NAMALWA (cell line): ENCODE measurements around the gene PGPEP1.
"Not testable (repeated sequence)": the region's sequence is repeated elsewhere in the genome, so short reads cannot be mapped to it uniquely, and the experiment has no call there.

ENCODE experiments used
- DNase-seq: peaks from one replicate; pipeline ENCODE4 v3.0.0-alpha.2; 2015; ENCODE audit warnings: low spot score

Gene PGPEP1

GRCh38 chr19:18364277-18364825, 24.0 kb downstream of the PGPEP1 start:
- peak; percentile 49 for DNase-seq

GRCh38 chr19:18364826-18365528, 24.6 kb downstream of the PGPEP1 start:
- DNase-seq, result peak; percentile 43

- no peak for DNase-seq
These were observed 25.6 kb downstream of the PGPEP1 start for GRCh38 chr19:18366021-18366435.

GRCh38 chr19:18368504-18369222, 28.3 kb downstream of the PGPEP1 start:
- no peak for DNase-seq

GRCh38 chr19:18373407-18373891, 33.1 kb downstream of the PGPEP1 start:
- no peak for DNase-seq

DNA sequence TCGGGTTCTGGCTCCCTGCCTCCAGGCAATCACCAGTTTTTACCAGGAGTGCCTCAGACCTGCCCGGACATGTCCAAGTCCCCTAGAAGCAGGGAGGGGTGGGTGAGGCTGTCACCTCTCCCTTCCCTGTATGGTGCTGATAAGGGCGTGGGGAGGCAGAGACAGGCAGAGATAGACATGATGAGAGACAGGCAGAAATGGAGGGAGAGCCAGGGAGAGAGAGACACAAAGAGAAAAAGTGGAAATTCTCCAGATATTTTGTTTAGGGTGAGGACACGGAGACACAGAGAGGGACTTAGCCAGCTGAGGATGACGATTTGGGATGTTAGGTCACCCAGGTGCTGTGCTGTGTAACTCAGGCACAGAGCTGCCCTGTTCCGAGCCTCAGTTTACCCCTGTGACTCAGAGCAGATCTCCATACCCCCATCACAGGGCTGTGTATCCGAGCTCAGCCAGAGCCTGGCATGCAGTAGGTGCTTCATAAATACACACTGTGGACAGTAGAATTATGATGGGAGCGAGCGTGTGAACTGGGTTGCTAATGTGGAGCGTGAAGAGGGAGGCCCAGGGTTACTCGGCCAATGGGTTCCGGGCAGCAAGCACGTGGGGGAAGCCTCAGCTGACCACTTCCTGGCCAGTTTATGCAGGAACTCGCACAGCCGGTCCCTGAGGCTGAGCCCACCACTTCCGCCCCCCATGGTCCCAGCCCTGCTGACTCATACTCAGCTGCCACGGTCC, 33.7 kb downstream of the PGPEP1 start:
- DNase-seq, result peak; percentile 57

- DNase-seq, result no peak
These were observed 36.6 kb downstream of the PGPEP1 start for GRCh38 chr19:18377026-18377425.

DNA sequence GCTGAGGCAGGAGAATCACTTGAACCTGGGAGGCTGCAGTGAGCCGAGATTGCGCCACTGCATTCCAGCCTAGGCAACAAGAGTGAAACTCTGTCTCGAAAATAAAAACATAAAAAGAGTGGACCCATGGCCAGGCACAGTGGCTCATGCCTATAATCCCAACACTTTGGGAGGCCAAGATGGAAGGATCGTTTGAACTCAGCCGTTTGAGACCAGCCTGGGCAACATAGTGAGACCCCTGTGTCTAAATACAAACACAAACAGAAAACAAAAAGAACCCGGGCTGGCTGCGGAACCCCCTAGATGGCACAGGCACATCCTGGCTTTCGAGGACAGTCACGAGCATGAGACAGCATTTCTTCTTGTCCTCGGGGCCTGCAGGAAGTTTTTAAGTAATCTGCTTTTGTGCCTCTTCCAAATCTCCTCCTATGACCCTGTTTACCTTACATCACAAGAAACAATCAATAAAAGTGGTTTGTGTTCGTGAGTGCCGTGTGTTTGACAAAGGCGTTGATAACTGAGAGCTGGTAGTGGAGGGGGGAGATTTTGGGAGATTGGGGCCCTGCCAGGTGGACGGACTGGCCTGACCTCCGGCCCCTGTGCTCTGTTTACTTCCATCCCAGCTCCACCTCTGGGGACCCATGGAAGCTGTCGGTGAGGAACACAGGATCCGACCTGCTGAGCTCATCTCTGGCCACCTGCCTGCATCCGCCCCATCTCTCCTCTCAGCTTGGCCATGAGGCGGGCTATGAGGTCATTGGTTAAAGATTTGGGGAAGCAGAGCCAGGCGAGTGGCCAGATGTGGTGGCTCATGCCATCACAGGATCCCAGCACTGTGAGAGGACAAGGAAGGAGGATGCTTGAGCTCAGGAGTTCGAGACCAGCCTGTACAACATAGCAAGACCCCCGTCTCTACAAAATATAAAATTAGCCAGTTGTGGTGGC, 39.7 kb downstream of the PGPEP1 start:
- no peak for DNase-seq

- DNase-seq, result no peak
These were observed 40.4 kb downstream of the PGPEP1 start for GRCh38 chr19:18380843-18381242.

GRCh38 chr19:18383622-18384021, 43.2 kb downstream of the PGPEP1 start:
- not testable (repeated sequence) for DNase-seq

- no peak for DNase-seq
These were observed 44.4 kb downstream of the PGPEP1 start for GRCh38 chr19:18384775-18385174.

- DNase-seq, result no peak
These were observed 44.9 kb downstream of the PGPEP1 start for GRCh38 chr19:18385359-18385674.

DNA sequence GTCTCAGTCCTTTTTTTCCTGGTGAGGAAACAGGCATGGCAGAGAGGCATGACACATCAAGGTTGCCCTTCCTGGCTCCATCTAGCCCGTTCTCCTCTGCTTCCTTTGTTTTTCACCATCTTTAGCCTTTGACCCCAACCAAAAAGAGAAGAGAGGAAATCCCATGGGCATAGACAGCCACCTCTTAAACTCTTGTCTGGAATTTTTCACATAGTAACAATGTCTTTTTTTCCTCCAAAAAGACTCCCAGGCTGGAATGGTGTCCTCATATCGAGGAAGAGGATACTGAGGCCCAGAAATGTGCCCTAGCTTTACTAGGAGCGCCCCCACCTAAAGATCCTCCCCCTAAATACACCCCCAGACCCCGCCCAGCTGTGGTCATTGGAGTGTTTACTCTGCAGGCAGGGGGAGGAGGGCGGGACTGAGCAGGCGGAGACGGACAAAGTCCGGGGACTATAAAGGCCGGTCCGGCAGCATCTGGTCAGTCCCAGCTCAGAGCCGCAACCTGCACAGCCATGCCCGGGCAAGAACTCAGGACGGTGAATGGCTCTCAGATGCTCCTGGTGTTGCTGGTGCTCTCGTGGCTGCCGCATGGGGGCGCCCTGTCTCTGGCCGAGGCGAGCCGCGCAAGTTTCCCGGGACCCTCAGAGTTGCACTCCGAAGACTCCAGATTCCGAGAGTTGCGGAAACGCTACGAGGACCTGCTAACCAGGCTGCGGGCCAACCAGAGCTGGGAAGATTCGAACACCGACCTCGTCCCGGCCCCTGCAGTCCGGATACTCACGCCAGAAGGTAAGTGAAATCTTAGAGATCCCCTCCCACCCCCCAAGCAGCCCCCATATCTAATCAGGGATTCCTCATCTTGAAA, 45.5 kb downstream of the PGPEP1 start, which contains the start of gene GDF15:
Gene GDF15 (plus strand): TSS at position 484 of the 868 bp plus-strand sequence. CDS start 32 bp downstream, at position 516.
- DNase-seq, result peak; percentile 42

DNA sequence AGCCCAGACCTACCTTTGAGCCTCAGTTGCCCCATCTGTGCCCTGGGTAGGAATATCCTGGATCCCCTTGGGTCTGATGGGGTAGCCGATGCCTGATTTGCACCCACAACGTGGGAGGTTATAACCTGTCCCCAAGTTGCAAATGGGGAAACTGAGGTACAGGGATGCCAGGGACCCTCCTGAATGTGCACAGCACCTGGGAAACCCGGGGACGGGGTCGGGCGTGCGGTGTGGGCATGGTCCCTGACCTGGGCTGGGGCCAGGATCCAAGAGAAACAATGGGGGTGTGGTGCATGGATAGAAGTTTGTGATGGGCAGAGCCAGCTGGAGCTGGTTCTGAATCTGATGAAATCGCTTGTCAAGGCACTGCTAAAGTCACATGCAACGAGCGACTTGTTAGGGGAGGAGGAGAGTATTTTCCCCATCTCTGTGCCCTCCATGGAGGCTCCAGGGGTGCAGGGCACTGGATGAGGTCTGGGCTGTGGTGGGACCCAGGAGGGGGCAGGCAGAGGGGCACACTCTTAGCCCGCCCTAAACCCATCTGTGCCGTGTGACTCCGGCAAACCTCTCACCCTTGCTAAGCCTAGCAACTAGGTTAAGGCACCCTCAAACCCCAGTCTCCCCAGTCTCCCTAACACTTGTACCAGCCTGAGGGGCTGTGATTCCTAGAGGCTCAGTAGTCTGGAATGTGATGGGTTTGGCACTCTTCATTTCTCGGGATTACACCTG, 46.3 kb downstream of the PGPEP1 start:
- no peak for DNase-seq

GRCh38 chr19:18388100-18388959, 47.9 kb downstream of the PGPEP1 start:
- peak; percentile 92 for DNase-seq

GRCh38 chr19:18388960-18389725, 48.7 kb downstream of the PGPEP1 start:
- DNase-seq, result no peak

- no peak for DNase-seq
These were observed 49.3 kb downstream of the PGPEP1 start for GRCh38 chr19:18389726-18390064.
